T1000 (cell line): Measurements from ENCODE around the gene CENPU.
A peak's percentile ranks its signal among the peaks of the same experiment; 100 is the strongest.

Experiments used
- DNase-seq: peaks from one replicate; lab custom pipeline; 2025; ENCODE audit warnings: mixed read lengths; lab: John Stamatoyannopoulos, UW

The CENPU gene

GRCh38 chr4:184706453-184706852 lies 27.4 kb downstream of the CENPU start:
- no peak for DNase-seq

GRCh38 chr4:184705692-184706091 lies 28.2 kb downstream of the CENPU start:
- DNase-seq: no peak

DNA sequence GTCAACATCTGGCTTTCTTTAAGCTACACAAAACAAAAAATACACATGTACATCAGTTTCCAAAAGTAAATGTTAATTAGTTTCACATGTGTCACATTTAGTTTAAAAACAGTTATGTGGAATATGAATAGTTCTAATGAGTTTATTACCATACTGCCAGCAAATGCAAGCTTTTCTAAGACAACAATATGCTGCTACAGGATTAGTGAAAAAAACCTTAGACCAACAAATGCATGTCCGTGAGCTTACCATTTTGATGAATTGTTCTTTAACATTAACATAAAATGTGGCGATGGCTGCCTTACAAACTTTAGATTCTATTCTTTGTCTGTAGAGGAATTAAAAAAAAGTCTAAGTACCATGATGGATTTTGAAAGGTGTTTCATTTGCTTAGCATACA lies 31.8 kb downstream of the CENPU start:
- no peak for DNase-seq

GRCh38 chr4:184699941-184700340 lies 34.0 kb downstream of the CENPU start:
- no peak for DNase-seq

GRCh38 chr4:184697956-184698355 lies 35.9 kb downstream of the CENPU start:
- no peak for DNase-seq

- no peak for DNase-seq
Measured at GRCh38 chr4:184695178-184695896, 38.6 kb downstream of the CENPU start.

DNA sequence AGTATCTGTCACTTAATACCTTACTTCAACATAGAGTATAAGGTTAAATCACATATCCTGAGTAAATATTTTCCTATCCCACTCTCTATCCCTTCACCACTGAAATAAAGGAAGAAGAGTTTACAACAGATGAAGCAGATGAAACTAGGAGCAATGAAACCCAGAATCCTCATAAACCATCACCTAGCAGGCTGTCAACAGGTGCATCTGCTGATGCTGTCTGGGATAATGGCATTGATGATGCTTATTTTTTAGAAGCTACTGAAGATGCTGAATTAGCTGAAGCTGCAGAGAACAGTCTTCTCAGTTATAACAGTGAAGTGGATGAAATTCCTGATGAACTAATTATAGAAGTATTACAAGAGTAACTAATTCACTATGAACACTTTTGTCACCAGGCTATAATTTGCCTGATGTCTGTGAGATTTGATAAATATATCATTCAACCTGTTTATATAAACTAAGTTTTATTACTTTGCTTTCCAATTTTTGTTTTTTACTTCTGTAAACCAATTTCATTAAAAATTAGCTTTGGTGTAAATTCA lies 39.4 kb downstream of the CENPU start:
- DNase-seq: no peak

DNA sequence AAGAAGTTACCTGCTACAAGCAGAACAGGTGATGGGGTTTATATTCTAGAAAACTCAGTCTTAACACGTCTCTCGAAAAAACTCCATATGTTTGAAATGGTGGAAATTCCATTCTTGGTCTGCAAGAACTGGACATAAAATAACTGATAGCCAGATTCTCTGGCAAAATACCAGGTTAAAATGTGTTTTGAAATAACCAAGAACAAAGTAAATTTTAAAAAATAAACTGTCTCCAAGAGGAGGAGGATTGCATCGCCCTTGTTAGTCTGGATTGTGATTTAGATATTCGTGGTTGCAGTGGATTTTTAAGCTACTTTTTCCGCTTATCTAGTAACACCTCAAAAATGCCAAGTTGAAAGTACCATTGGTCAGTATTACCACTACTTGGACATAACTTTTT lies 40.8 kb downstream of the CENPU start:
- no peak for DNase-seq

DNA sequence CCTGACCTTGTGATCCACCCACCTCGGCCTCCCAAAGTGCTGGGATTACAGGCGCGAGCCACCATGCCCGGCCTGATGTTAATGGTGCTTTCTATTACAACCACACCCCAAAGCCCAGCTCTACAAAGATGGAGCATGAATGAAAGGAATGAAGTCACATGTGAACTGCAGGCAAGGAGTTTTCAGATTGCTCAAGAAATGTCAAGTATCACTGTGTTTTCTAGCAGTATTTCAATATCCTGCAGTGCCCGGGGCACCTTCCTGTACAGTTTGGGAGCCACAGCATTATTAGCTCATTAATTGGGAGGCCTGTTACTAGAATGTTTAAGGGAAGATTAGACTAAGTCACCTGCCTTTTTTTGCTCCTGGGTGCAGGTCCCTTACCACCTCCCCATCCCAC lies 44.2 kb downstream of the CENPU start:
- no peak for DNase-seq

GRCh38 chr4:184688447-184688846 lies 45.4 kb downstream of the CENPU start:
- peak; percentile 4 for DNase-seq

GRCh38 chr4:184688005-184688404 lies 45.9 kb downstream of the CENPU start:
- no peak for DNase-seq

DNA sequence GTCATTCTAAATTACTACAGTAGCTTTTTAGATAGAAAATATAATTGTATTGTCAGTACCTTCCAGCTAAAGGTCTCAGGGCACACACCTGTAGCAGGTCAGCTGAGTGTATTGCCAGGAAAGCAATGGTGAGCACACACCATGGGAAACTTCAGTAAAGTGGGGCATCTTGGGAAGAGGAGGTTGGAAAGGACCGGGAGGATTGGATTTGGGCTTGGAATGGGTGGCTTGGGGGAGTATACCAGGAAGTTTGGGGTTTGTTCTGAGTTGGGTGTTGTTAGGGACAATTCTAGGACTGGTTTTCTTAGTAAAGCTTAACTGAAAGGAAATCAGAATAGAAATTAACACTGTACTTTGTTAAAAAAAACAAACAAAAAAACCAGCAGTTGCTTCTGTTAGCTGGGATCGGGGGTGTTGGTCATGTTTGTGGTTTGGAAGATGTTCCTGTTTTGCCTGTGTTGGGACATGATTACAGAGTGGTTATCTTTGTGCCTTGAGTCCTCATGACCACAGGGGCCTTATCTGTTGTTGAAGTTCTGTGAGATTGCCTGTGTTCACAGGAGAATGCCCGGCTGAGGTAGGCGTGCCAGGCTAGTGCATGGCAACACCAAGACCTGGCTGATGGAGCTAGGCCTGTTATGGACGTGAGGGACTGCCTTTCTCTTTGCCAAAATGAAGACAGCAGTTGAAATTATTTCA lies 49.3 kb downstream of the CENPU start:
- DNase-seq: no peak

GRCh38 chr4:184681916-184682315 lies 52.0 kb downstream of the CENPU start:
- no peak for DNase-seq

- DNase-seq: no peak
Measured at GRCh38 chr4:184680698-184681097, 53.2 kb downstream of the CENPU start.

DNA sequence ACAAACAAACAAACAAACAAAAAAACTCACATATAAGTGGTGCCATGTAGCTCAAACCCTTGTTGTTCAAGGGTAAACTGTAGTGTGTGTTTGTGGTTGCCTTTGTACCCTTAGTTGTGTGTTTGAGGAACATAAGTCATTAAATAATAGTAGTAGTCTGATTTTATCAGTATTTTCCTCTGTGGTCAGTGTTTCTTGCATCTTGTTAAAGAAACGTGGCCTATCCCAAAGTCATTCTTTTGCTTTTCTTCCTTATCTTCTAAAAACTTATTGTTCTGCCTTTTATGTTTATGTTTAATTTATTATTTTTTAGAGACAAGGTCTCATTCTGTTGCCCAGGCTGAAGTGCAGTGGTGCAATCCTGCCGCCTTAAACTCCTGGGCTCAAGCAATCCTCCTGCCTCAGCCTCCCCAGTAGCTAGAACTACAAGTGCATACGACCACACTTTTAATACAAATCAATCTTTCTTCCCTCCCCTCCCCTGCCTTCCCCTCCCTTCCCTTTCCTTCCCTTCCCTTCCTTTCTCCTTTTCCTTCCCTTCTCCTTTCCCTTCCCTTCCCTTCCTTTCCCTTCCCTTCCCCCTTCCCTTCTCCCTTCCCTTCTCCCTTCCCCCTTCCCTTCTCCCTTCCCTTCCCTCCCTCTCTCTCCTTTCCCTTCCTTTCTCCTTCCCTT lies 57.9 kb downstream of the CENPU start:
- DNase-seq: no peak

DNA sequence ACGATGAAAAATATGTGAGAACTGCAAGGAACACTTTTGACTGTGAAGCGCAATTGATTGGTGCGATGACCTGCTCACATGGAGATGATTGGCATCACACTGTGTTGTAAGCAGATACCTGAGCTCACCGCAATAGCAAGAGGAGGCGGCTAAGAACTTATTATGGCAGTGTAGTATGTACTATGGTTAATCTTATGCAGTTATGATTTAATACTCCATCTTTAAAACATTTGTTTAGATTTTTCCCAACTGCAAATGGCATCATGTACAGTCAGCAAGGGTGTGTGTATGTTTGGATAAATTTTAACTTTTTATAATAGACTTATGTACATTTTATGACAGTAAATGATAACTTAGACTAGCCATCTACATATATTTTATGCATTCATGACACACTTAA lies 58.9 kb downstream of the CENPU start:
- DNase-seq: no peak

- DNase-seq: no peak
Measured at GRCh38 chr4:184674011-184674410, 59.9 kb downstream of the CENPU start.

DNA sequence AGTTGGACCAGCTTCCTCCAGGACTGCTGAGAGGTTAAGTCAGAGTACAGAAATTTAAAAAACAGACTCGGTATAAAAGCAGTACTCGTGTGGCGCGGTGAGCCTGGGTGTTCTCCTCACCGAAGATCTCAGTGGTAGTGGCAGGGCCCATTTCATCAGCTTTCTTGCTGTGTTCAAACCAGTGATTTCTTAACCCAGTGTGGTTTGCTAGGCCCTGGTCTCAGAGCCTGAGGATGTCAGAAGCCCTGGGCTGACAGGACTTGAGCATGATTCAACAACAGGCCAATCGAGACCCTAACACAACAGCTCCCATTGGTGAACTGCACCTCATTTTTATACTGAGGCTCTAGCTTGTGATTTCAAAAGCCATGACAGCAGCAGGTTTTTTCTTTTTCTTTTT lies 61.2 kb downstream of the CENPU start:
- DNase-seq: no peak

DNA sequence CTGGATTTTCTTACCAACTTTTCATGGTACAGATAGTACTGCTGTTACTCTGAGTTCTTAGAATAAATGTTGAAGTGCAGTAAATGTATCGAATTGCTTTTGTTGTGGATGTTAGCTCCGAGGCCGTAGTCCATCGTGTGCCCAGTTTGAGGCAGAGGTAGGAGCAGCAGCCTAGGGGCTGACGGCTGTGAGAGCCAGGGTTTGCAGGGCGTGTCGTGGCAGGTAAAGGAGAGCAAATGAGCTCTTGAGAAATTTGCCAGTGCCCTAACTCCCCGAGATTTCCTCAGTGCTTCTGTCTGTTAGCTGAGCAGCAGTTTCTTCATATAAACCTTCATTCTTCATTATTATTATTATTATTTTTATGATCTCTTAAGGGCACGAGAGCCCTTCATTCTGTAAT lies 62.8 kb downstream of the CENPU start:
- DNase-seq: no peak

DNA sequence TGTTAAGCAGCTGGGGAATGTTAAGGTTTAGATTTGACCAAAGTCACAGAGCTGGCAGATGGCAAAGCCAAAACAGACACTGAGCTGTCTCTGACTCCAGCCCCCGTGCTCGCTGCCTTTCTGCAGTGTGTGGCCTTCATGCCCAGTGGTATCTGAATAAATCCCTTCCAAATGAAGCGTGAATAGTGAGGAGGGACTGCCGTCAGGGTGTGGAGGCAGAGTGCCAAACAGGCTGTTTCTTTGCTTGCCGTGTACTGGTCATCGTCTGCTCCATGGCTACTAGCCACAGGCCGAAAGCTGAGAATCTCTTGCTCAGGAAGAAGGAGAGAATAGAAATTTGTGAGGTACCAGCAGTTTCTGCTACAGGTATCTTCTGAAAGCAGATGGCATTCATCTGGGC lies 64.6 kb downstream of the CENPU start:
- no peak for DNase-seq

GRCh38 chr4:184668511-184669114 lies 65.3 kb downstream of the CENPU start:
- DNase-seq: no peak

DNA sequence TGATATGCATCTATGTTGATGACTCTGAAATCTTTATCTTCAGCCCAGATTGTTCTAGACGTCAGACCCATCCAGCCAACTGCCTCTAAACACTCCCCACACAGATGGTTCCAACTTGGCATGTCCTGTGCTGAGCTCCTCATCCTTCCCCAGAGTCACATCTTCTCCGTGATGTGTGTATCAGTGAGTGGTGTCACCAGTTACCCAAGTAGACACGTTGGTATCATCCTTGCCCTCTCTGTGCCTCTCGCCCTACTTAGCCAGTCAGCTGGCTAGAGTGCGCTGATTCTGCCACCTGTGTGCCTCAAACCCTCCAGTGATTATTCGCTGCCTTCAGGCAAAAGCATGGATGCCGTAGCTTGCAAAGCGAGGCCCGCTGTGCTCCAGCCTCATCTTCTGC lies 65.8 kb downstream of the CENPU start:
- DNase-seq: no peak

DNA sequence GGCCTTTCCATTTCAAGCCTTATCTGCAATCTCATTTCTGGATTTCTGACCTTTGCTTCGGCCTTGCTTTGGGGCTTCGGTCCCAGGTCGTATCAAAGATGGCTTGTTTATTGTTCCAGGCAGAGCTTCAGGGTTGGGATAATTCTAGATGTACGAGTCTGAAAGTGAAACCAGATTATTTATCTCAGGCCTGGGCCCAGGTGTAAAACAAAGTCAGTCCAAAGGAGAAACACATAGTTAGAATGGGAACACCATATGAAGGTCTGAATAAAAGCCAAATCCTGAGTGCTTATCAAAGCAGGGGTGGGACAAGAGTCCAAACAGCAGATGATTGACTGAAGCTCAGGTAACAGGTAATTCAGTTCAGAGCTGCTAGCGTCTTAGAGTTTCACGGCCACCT lies 67.2 kb downstream of the CENPU start:
- DNase-seq: no peak
